ENCODE measurements around the gene SLC7A7. TPM values are rescaled to one million over a fixed set of nuclear protein-coding genes. Genes with fewer than 3 reads are reported as not detected.

SLC7A7 gene
- polyA plus RNA-seq, 2 of the 4 experiments (the other 2 are of a cell fraction), result 44.2 to 86.8 TPM

- ChIA-PET POLR2A (interaction anchor here (0.6 to 1.0 kb wide), 2 partner anchors 17 to 48 kb away, joined by 3 read pairs; no protein-coding TSS in a partner anchor), CTCF (interaction anchor here (0.6 to 7.9 kb wide), 8 partner anchors 16 to 218 kb away, joined by 3 to 71 read pairs (median 5); no protein-coding TSS in a partner anchor)
- 95% methylated on average over 10 of the region's 10 CpGs for WGBS (ENCODE audit: missing lambda C conversion rate)
- ATAC-seq (no peak), DNase-seq (ENCODE audit: low read depth in 1 of 2, low spot score in 1 of 2) (no peak), FAIRE-seq (no peak)
- Histone ChIP-seq H3K4me2 (no peak overlapping the region), H3K4me3 (no peak overlapping the region), H3K27ac (no peak overlapping the region), H3K4me1 (no peaks in the 10 kb centered on the region), H3K9me3 (no peaks in the 10 kb centered on the region)
- no peak for TF ChIP-seq CHD4 (IDR thresholded peaks at IDR 0.05; ENCODE audit: borderline replicate concordance)
- TF ChIP-seq HES2 (IDR thresholded peaks at IDR 0.05), result no peak
- no peak for TF ChIP-seq CBX2 (IDR thresholded peaks at IDR 0.05; ENCODE audit: borderline replicate concordance, low read depth)
- peak; percentile 29 for TF ChIP-seq MAFK (IDR thresholded peaks at IDR 0.05; ENCODE audit: partially characterized antibody)
Observed at GRCh38 chr14:22774011-22774706, 41.1 kb downstream of the SLC7A7 start.

GRCh38 chr14:22773162-22774010 lies 41.8 kb downstream of the SLC7A7 start:
- POLR2A ChIA-PET, result interaction anchor here (0.6 to 1.0 kb wide), 2 partner anchors 18 to 49 kb away, joined by 3 read pairs; no protein-coding TSS in a partner anchor
- H3K4me3 ChIP-seq, result no peak overlapping the region
- TF ChIP-seq HMGXB4 (CRISPR knock-in tag; IDR thresholded peaks at IDR 0.05; ENCODE audit: borderline replicate concordance), result no peak
- no peak for TF ChIP-seq JUNB (IDR thresholded peaks at IDR 0.05)
- no peak for TF ChIP-seq BHLHE40 (IDR thresholded peaks at IDR 0.05; ENCODE audit: low read depth, low read length)
- TF ChIP-seq MAZ (IDR thresholded peaks at IDR 0.05; ENCODE audit: borderline replicate concordance, low read depth, low read length), result no peak
- no peak for TF ChIP-seq RNF2 (IDR thresholded peaks at IDR 0.05; ENCODE audit: borderline replicate concordance, low read depth)
- TF ChIP-seq SREBF2 (IDR thresholded peaks at IDR 0.05), result no peak
- no peak for TF ChIP-seq USF2 (IDR thresholded peaks at IDR 0.05)
- no peak for TF ChIP-seq TFCP2L1 (CRISPR knock-in tag; IDR thresholded peaks at IDR 0.05)
- TF ChIP-seq EHMT2 (IDR thresholded peaks at IDR 0.05; ENCODE audit: low read depth), result no peak
- no peak for TF ChIP-seq FOSB (CRISPR knock-in tag; IDR thresholded peaks at IDR 0.05)
- no peak for TF ChIP-seq NFE2L2 (conservative IDR thresholded peaks at IDR 0.05; ENCODE audit: low read length)
- TF ChIP-seq HOXB13 (CRISPR knock-in tag; IDR thresholded peaks at IDR 0.05; ENCODE audit: low read depth), result no peak
- no peak for TF ChIP-seq NPAS2 (CRISPR knock-in tag; IDR thresholded peaks at IDR 0.05; ENCODE audit: borderline replicate concordance)
- TF ChIP-seq CHD4 (IDR thresholded peaks at IDR 0.05; ENCODE audit: borderline replicate concordance), result no peak
- TF ChIP-seq GATA3 (IDR thresholded peaks at IDR 0.05; ENCODE audit: borderline replicate concordance), result no peak
- no peak for TF ChIP-seq HES2 (IDR thresholded peaks at IDR 0.05)
- ATAC-seq, result no peak
- 92% methylated on average over 8 of the region's 8 CpGs for WGBS (ENCODE audit: missing lambda C conversion rate)
- peaks cover 3% of the 10 kb centered on the region for H3K4me1 ChIP-seq
- no peaks in the 10 kb centered on the region for H3K9me3 ChIP-seq
- FAIRE-seq, result no peak
- no peak for DNase-seq (ENCODE audit: low read depth in 1 of 2, low spot score in 1 of 2)
- no peak overlapping the region for H3K27ac ChIP-seq
- CTCF ChIA-PET, result interaction anchor here (0.5 to 7.9 kb wide), 8 partner anchors 17 to 217 kb away, joined by 3 to 71 read pairs (median 5); no protein-coding TSS in a partner anchor
- H3K4me2 ChIP-seq, result no peak overlapping the region
